Skin epidermis (tissue), 12 donors: ENCODE results near the gene SYCE3.
"Not testable (repeated sequence)": the region's sequence is repeated elsewhere in the genome, so short reads cannot be mapped to it uniquely, and the experiment has no call there.

Source experiments
- H3K27ac ChIP-seq, 21 experiments: fragments of 200-600 bp; sonication (generic) in 11 of 21; one replicate each; pipeline ENCODE4 v1.5.0; 2020; ENCODE audit warnings: mild to moderate bottlenecking in 3 of 21, inconsistent platforms in 2 of 21, moderate library complexity in 2 of 21
- H3K4me3 ChIP-seq, 7 experiments: fragments of 200-600 bp; sonication (generic) in 2 of 7; one replicate each; pipeline ENCODE4 v1.5.0; 2020; ENCODE audit warnings: inconsistent platforms in 2 of 7, mild to moderate bottlenecking in 2 of 7, moderate library complexity in 1 of 7

Gene SYCE3, protein sequence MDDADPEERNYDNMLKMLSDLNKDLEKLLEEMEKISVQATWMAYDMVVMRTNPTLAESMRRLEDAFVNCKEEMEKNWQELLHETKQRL

DNA sequence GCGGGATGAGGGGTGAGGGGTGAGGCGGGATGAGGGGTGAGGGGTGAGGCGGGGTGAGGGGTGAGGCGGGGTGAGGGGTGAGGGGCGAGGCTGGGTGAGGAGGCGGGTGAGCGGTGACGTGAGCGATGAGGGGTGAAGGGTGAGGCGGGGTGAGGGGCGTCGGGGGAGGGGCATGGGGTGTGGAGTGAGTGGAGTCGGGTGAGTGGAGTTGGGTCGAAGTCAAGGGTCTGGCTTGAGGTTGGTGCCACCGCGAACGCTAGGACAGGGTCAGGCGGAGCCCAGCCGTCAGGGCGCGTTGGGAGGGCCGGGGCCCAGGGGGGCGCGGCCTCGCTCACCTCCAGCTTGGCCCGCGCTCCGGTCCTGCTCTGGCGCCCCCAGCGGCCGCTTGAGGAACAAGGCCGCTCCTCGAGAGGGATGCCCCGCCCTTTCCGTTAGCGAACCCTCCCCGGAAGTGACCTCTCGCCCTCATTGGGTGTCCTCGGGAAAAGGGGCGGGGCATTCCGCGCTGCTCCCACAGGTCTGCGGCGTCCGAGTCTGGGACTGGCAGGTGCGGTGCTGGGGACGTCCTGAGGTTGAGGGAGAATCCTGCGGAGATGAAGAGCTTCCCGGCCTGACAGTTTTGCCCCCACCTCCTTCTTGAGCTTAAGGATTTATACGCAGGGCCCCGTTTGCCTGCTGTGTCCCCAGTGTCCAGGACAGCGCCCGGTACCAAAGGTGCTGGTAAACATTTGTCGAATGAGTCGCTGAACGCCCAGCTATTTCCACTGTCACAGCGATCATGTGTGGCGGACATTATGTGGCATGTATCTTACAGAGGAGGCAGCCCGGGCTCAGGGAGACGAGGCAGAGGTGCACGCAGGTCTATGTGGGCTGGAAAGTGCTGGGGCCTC lies at the start of gene SYCE3:
SYCE3 (minus strand) TSS at position 397 of the 890 bp plus-strand sequence. CDS start 6,514 bp downstream, outside the sequence.
- Histone ChIP-seq H3K4me3 (peak within 1 kb of the TSS; percentile 47 to 64 (median 52)), H3K27ac (peak within 1 kb of the TSS in 19 of 21 experiments; percentile 34 to 92 (median 77))

DNA sequence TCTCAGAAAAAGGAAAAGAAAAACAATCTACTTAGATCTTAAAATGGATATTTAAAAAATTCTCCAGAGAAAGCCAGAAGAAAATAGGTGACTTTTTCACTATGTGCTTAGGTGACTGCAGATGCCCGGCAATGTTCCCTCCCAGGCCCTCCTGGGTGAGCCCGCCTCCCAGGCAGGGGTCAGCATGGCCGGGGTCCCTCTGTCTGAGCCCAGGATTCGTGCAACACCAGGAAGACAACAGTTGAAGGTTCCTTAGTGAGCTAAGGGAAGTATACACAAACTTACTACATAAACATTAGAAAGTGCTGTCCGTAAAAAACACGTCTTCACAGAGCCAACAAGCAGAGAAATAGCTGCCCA lies 49.4 kb upstream of the SYCE3 start:
- Histone ChIP-seq H3K27ac (no peak overlapping the region), H3K4me3 (no peak overlapping the region)

DNA sequence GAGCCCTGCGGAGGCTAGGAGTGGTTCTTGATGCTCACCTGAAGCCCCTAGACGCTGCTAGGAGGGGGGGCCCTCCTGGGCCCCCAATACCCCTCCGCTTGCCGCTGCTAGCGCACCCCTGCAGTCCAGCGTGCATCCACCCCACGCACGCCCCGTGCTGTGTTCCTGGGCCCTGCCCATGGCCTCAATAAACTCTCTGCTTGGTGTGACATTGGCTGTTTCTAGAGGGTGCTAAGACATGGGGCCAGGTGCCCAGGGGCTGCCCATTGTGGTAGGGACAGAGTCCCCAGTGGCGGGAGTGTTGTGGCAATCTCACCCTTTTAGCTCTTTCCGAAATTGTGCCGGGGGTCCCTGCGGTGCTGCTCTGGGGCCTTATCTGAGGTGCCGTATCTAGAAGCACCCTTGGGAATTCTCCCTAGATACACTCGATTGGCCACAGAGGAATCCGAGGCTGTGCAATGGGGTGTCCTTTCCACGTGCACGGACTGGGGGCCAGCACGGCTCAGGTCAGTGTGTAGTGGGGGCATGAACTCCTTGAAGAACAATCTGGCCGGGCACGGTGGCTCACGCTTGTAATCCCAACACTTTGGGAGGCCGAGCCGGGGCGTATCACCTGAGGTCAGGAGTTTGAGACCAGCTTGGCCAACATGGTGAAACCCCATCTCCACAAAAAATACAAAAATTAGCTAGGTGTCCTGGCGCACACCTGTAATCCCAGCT lies 48.8 kb upstream of the SYCE3 start:
- Histone ChIP-seq H3K4me3 (no peak overlapping the region), H3K27ac (no peak overlapping the region)

DNA sequence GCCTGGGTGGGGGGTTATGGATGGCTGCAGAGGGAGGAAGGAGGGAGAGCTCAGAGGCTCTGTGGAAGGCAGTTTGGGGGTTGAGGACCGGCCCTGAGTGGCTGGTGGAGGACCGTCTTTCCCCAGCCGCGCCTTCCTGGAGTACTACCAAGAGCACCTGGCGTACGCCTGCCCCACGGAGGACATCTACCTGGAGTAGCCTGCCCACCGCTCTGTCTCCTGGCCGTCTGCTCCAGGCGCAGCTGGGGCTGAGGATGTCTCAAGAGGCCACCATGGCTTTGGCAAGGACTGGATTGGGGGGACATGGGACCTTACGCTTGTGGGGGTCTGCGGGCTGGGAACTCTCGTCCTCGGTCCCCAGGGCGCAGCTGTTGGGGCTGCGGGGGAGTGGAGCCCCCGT lies 47.9 kb upstream of the SYCE3 start:
- H3K4me3 ChIP-seq, result no peak overlapping the region
- no peak overlapping the region for H3K27ac ChIP-seq

DNA sequence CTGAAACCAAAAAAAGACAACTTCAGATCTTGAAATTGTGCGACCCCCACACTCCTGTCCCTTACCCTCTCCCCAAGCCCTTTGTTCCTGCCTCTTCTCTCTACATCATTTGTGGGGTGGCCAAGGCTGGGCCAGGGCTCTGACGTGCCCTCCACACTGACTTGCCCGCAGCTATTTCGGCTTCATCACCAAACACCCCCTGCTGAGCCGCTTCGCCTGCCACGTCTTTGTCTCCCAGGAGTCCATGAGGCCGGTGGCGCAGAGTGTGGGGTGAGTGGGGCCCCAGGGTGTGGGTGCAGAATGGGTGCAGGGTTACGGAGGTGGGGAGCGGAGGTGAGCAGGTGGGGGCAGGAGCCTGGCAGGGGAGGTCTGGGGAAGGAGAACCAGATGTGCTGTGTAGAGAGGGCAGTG lies 47.3 kb upstream of the SYCE3 start:
- no peak overlapping the region for H3K27ac ChIP-seq
- H3K4me3 ChIP-seq, result no peak overlapping the region

DNA sequence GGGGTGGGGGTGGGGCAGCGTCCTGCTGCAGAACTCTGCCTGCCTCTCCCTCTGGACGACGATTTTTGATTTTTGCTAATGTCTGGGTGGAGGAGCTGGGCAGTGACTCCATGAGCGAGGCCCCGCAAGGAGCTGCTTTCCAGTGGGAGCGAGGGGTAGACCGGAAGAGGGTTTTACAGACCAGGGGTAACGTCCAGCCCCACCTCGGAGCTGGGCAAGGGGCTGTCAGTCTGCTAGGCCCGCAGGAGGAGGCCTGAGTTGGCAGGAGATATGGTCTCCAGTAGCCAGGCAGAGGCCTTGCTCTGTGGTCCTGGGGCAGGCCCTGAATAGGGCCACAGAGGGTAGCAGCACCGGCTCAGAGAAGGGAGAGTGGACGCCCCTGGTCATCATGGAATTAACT lies 46.9 kb upstream of the SYCE3 start:
- no peak overlapping the region for H3K4me3 ChIP-seq
- H3K27ac ChIP-seq, result no peak overlapping the region

DNA sequence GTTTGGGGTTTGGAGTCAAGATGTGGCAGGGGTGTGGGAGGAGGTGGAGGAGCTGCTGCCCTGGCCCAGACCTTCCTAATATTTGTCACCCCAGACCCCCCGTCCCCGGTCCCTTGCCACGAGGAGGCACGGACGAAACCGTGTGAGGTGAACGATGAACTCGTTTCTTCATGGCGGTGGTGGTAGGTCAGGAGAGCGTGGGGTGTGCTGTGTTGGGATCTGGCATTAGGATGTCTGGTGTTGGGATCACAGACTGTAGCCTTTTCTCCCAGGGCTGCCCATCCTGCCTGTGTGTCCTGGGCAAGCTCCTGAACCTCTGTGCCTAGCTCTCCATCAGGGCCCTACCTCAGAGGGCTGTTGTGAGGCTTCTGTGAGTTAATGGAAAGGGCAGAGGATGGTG lies 46.3 kb upstream of the SYCE3 start:
- no peak overlapping the region for H3K4me3 ChIP-seq
- H3K27ac ChIP-seq, result no peak overlapping the region

DNA sequence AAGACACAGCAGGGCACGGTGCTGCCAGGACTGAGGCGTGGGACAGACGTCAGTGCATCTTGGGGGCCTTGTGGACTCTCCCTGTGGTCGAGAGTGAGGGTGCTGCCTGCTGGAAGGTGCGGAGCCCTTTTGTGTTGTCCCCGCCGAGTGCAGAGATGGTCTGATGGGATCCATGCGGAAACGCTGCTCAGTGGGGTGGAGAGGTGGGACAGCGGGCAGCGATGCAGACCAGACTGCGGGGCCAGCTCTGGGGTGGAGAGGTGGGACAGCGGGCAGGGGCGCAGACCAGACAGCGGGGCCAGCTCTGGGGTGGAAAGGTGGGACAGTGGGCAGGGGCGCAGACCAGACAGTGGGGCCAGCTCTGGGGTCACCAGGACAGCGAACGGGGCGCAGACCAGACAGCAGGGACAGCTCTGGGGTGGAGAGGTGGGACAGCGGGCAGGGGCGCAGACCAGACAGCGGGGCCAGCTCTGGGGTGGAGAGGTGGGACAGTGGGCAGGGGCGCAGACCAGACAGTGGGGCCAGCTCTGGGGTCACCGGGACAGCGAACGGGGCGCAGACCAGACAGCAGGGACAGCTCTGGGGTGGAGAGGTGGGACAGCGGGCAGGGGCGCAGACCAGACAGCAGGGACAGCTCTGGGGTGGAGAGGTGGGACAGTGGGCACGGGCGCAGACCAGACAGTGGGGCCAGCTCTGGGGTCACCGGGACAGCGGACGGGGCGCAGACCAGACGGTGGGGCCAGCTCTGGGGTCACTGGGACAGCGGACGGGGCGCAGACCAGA lies 45.5 kb upstream of the SYCE3 start:
- H3K27ac ChIP-seq, result not testable (repeated sequence)

DNA sequence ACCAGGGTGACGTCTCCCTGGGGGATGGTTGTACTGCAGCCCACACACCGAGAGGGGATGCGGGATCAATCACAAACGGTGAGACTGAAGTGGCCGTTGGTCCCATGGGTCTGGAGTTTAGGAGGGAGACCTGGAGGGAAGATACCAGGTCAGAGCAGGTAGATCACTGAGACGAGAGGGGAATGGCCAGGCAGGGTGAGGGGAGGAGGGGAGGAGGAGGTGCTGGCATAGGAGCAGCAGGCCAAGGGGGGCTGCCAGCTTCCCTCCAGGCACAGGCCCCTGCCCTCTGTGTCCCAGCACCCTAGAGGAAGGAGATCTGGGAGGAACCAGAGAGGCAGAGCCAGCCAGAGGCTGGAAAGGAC lies 44.9 kb upstream of the SYCE3 start:
- Histone ChIP-seq H3K4me3 (no peak overlapping the region), H3K27ac (no peak overlapping the region)

More for the DNA sequence above, 45.5 kb upstream of the SYCE3 start:
- not testable (repeated sequence) for H3K4me3 ChIP-seq

DNA sequence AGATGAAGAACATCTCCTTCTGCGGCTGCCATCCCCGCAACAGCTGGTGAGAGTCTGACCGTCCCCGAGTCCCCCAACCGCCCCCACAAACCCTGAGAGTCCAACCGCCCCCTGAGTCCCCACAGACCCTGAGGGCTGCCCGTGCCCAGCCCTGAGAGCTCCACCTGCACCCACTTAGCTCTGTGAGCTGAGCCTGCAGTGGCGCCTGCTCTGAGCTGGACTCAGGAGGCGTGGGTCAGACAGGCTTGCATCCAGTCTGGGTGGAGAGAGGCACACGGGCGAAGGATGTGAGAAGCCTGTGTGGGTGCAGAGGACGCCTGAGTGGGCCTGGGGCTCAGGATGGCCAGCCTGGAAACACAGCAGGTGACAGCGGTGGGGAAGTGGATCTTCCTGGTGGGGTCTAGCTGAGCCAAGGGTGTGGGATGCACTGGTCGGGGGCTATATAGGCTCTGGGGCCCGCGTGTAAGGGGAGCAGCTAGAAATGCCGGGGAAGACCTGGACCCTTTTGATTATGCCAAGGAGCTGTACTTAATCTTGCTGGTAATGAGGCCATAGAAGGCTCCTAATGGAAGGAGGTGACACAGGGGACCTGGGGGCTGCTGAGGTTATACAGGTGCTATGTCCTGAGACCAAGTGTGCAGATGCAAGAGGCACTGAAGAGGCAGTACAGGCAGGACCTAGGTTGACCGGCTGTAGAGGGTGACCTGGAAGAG lies 44.4 kb upstream of the SYCE3 start:
- H3K27ac ChIP-seq, result no peak overlapping the region

DNA sequence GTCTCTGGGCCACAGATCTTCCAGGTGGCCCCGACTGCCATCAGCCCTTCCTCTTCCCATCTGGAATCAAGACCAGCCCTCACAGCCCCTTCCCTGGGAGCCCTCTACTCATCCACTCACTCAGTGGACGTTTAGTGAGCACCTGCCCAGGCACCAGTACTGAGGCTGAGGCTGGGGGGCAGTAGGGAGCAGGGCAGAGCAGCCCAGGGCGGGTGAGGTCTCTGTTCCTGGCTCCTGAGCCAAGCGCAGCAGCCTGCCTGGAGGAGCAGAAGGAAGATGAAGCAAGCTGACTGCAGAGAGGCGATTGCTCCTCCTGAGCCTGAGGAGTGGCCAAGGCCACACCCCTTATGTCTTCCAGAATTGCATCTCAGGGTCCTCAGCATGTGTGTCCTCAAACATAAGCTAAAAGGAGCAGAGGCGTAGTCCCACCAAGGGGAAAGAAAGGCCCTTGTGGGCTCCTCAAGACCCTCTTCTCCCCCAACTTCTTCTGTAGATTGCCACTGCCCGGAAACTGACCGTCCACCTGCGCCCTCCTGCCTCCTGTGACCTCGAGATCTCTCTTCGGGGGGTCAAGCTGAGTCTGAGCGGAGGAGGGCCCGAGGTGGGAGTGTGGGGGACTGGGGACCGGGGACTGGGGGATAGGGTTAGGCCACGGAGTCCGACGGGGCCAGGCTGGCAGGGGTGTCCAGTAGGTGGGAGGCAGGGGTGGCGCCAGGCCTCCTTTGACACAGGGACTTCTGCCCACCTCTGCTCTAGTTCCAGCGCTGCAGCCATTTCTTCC lies 43.6 kb upstream of the SYCE3 start:
- H3K4me3 ChIP-seq, result no peak overlapping the region
- no peak overlapping the region for H3K27ac ChIP-seq

More for the DNA sequence above, 44.4 kb upstream of the SYCE3 start:
- no peak overlapping the region for H3K4me3 ChIP-seq

DNA sequence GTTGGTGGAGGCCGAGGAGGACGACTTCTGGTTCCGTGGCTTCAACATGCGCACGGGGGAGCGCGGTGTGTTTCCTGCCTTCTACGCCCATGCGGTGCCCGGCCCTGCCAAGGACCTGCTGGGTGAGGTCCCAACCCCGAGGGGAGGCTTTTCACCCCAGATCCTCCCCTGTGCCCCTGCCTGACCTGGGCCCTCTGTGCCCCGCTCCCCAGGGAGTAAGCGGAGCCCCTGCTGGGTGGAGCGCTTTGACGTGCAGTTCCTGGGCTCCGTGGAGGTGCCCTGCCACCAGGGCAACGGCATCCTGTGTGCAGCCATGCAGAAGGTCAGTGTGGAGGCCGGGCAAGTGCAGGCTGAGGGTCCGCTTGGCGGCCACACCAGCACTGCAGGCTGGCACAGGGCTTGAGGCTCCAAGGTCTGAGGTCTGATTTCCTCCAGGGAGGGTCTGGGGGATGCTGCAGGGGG lies 42.9 kb upstream of the SYCE3 start:
- no peak overlapping the region for H3K27ac ChIP-seq

DNA sequence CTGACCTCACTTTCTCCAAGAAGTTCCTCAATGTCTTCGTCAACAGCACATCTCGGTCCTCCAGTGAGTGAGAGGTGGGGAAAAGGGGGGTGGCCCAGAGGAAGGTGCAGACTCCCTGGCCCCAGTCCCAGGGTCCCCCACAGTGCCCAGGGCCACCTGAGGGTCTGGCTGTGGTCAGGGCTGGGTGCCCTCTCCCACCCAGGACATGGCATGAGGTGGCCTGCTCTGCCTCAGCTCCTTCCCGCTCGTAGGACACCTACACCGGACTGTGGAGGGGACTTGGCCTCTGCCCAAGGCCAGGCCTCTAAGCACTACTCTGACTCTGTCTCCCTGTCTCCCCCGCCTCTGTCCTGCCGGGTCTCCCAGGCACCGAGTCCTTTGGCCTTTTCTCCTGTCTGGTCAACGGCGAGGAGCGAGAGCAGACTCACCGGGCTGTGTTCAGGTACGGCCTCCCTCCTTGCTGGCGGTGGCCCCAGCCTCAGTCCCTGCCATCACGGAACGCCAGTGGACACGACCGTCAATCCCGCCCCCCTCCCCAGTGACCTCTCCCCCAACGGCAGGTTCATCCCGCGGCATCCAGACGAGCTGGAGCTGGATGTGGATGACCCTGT lies 42.4 kb upstream of the SYCE3 start:
- no peak overlapping the region for H3K27ac ChIP-seq
- no peak overlapping the region for H3K4me3 ChIP-seq

More for the DNA sequence above, 42.9 kb upstream of the SYCE3 start:
- H3K4me3 ChIP-seq, result no peak overlapping the region

DNA sequence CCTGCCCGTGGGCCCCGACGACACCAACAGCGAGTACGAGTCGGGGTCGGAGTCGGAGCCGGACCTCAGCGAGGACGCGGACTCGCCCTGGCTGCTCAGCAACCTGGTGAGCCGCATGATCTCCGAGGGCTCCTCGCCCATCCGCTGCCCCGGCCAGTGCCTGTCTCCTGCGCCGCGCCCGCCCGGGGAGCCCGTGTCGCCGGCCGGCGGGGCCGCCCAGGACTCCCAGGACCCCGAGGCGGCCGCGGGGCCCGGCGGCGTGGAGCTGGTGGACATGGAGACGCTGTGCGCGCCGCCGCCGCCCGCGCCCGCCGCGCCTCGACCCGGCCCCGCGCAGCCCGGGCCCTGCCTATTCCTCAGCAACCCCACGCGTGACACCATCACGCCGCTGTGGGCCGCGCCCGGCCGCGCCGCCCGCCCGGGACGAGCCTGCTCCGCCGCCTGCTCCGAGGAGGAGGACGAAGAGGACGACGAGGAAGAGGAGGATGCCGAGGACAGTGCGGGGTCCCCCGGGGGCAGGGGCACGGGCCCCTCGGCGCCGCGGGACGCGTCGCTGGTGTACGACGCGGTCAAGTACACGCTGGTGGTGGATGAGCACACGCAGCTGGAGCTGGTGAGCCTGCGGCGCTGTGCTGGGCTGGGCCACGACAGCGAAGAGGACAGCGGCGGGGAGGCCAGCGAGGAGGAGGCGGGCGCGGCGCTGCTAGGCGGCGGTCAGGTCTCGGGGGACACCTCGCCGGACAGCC lies 41.7 kb upstream of the SYCE3 start:
- no peak overlapping the region for H3K27ac ChIP-seq
- no peak overlapping the region for H3K4me3 ChIP-seq

DNA sequence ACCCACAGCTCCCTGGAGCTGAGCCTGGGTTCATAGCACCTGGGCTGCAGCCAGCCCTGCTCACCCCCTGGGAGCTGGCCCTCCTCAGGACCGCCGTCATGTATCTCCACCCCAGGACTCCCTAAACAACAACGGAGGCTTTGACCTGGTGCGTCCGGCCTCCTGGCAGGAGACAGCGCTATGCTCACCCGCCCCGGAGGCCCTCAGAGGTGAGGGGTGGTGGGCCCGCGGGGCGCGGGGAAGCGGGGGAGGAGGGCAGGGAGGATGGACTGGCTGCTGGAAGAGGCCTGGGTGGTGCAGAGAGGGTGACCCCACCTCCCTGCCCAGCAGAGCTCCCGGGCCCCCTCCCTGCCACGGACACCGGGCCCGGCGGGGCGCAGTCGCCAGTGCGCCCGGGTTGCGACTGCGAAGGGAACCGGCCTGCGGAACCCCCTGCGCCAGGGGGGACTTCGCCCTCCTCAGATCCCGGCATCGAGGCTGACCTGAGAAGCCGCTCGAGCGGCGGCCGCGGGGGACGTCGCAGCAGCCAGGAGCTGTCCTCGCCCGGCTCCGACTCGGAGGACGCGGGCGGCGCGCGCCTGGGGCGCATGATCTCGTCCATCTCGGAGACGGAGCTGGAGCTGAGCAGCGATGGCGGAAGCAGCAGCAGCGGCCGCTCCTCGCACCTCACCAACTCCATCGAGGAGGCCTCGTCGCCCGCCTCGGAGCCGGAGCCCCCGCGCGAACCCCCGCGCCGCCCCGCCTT lies 41.0 kb upstream of the SYCE3 start:
- H3K4me3 ChIP-seq, result no peak overlapping the region
- H3K27ac ChIP-seq, result no peak overlapping the region

DNA sequence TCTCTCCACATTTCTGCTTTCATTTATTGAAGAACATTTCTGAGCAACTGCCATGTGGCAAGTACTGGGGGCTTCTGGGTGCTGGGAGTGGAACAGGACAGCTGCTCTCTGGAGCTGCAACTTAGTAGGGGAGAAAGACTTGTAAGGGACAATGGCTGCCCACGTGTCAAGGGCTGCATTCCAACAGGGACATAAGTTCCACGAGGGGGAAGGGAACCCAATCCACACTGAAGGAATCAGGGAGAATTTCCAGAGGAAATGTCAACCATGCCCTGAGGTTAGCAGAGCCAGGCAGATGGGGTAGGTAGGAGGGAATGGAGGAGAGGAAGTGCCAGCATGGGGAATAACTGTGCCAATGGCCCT lies 39.6 kb upstream of the SYCE3 start:
- H3K27ac ChIP-seq, result no peak overlapping the region
- no peak overlapping the region for H3K4me3 ChIP-seq
